Activated CD8-positive, alpha-beta memory T cell treated with anti-CD3 and anti-CD28 coated beads for 36 hours (primary cell): ENCODE data around the gene PDE5A. TPM values are rescaled to one million over a fixed set of nuclear protein-coding genes. Genes with fewer than 3 reads are reported as not detected.

Source experiments
- CTCF ChIA-PET: fragments of 350-600 bp; sonication (Branson Sonifier 250); formaldehyde crosslinking; loops from one replicate; lab custom pipeline; 2021; ENCODE audit warnings: antibody characterized with exemption; lab: Charles Lee
- POLR2A ChIA-PET: fragments of 350-600 bp; sonication (Branson Sonifier 250); formaldehyde crosslinking; loops from one replicate; lab custom pipeline; 2021; ENCODE audit warnings: antibody characterized with exemption; lab: Charles Lee
- total RNA-seq, 2 experiments: library from RNA; stranded (reverse); gene quantifications; one replicate each; pipeline ENCODE4 v1.2.3, GENCODE V29; 2021

Gene PDE5A
- total RNA-seq, 2 experiments from 2014 or later = 0.21 to 0.44 TPM

- CTCF ChIA-PET = no interaction called here
These were observed 31.2 kb downstream of the PDE5A start for GRCh38 chr4:119597377-119597776.

GRCh38 chr4:119593698-119594097, 34.9 kb downstream of the PDE5A start:
- POLR2A ChIA-PET = no interaction called here

More at GRCh38 chr4:119597377-119597776, 31.2 kb downstream of the PDE5A start:
- POLR2A ChIA-PET = no interaction called here

GRCh38 chr4:119592830-119593229, 35.8 kb downstream of the PDE5A start:
- CTCF ChIA-PET = interaction anchor here (1.2 kb wide), 1 partner anchor 36 kb away, joined by 3 read pairs; the partner anchor contains the start of gene PDE5A
- POLR2A ChIA-PET = no interaction called here

More at GRCh38 chr4:119593698-119594097, 34.9 kb downstream of the PDE5A start:
- CTCF ChIA-PET = interaction anchor here (1.2 kb wide), 1 partner anchor 35 kb away, joined by 3 read pairs; the partner anchor contains the start of gene PDE5A

- ChIA-PET CTCF (no interaction called here), POLR2A (no interaction called here)
These were observed 39.4 kb downstream of the PDE5A start for GRCh38 chr4:119589165-119589564.

GRCh38 chr4:119587796-119588195, 40.8 kb downstream of the PDE5A start:
- CTCF ChIA-PET = no interaction called here
- POLR2A ChIA-PET = no interaction called here

GRCh38 chr4:119585771-119586170, 42.8 kb downstream of the PDE5A start:
- ChIA-PET POLR2A (no interaction called here), CTCF (no interaction called here)

- ChIA-PET POLR2A (no interaction called here), CTCF (no interaction called here)
These were observed 47.3 kb downstream of the PDE5A start for GRCh38 chr4:119581190-119581873.

- ChIA-PET POLR2A (no interaction called here), CTCF (no interaction called here)
These were observed 48.3 kb downstream of the PDE5A start for GRCh38 chr4:119580293-119580692.

GRCh38 chr4:119579823-119580222, 48.8 kb downstream of the PDE5A start:
- ChIA-PET CTCF (no interaction called here), POLR2A (no interaction called here)

- ChIA-PET CTCF (no interaction called here), POLR2A (no interaction called here)
These were observed 58.2 kb downstream of the PDE5A start for GRCh38 chr4:119570401-119570800.

GRCh38 chr4:119564106-119564505, 64.5 kb downstream of the PDE5A start:
- ChIA-PET POLR2A (no interaction called here), CTCF (no interaction called here)

GRCh38 chr4:119559044-119559647, 69.5 kb downstream of the PDE5A start:
- ChIA-PET POLR2A (no interaction called here), CTCF (interaction anchor here (0.8 kb wide), 1 partner anchor 70 kb away, joined by 3 read pairs; the partner anchor contains the start of gene PDE5A)

GRCh38 chr4:119550857-119551532, 77.6 kb downstream of the PDE5A start:
- ChIA-PET CTCF (no interaction called here), POLR2A (no interaction called here)

GRCh38 chr4:119549639-119550038, 79.0 kb downstream of the PDE5A start:
- CTCF ChIA-PET = no interaction called here
- POLR2A ChIA-PET = no interaction called here

GRCh38 chr4:119543779-119544178, 84.8 kb downstream of the PDE5A start:
- POLR2A ChIA-PET = no interaction called here
- CTCF ChIA-PET = no interaction called here

GRCh38 chr4:119543187-119543586, 85.4 kb downstream of the PDE5A start:
- POLR2A ChIA-PET = no interaction called here
- CTCF ChIA-PET = no interaction called here

- ChIA-PET POLR2A (no interaction called here), CTCF (no interaction called here)
These were observed 88.4 kb downstream of the PDE5A start for GRCh38 chr4:119540249-119540648.

GRCh38 chr4:119537586-119537985, 91.0 kb downstream of the PDE5A start:
- CTCF ChIA-PET = no interaction called here

GRCh38 chr4:119536572-119537528, 91.8 kb downstream of the PDE5A start:
- ChIA-PET CTCF (no interaction called here), POLR2A (no interaction called here)

More at GRCh38 chr4:119537586-119537985, 91.0 kb downstream of the PDE5A start:
- POLR2A ChIA-PET = no interaction called here
